ENCODE results near the gene NDOR1. TPM values are rescaled to one million over a fixed set of nuclear protein-coding genes. Genes with fewer than 3 reads are reported as not detected.

NDOR1 gene
- total RNA-seq, 4 donors from 2014 or later: 4.5 to 14.9 TPM; not detected in 2

DNA sequence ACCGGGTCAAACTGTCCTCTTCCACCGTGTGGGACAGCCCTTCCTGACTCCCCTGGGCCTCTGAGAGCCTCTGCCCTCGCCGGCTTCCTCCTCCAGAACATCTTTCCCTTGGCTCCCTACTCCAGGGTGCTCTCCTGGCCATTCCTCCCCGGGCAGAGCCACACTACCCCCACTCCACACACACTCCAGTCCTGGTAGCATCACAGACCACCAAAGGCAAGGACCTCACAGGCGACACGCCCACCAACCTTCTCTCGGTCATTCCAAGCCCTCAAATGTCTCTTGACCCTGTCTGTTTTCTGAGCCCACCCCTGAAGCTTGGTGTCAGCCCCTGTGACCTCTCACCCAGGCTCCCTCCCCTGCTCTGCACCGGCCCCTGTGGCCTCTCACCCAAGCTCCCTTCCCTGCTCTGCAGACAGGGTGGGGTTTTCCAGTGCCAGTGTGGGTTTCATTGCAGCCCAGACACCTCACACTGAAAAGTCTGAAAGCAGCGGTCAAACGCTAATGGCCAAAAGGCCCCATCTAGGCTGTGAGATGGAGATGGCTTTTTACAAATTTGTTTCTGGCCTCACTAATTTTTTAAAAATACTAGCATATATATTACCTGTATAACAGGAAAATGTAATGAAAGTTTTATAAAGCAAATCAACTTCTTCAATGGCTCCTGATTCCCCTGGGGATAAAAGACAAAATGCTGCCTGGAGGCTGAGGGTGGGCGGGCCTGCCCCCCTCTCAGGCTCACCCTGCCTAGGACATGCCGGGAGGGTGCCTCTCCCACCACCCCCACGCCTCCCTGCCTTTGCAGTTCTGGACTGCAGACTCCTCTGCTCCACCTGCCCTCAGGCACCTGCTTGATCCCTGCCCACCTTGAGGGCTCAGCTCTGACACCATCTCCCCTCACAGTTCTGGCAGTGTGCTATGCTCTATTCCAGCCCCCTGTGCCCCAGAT, 46.1 kb upstream of the NDOR1 start:
- TF ChIP-seq POLR2A (IDR thresholded peaks at IDR 0.05): no peak
- TF ChIP-seq, protein P1, sequence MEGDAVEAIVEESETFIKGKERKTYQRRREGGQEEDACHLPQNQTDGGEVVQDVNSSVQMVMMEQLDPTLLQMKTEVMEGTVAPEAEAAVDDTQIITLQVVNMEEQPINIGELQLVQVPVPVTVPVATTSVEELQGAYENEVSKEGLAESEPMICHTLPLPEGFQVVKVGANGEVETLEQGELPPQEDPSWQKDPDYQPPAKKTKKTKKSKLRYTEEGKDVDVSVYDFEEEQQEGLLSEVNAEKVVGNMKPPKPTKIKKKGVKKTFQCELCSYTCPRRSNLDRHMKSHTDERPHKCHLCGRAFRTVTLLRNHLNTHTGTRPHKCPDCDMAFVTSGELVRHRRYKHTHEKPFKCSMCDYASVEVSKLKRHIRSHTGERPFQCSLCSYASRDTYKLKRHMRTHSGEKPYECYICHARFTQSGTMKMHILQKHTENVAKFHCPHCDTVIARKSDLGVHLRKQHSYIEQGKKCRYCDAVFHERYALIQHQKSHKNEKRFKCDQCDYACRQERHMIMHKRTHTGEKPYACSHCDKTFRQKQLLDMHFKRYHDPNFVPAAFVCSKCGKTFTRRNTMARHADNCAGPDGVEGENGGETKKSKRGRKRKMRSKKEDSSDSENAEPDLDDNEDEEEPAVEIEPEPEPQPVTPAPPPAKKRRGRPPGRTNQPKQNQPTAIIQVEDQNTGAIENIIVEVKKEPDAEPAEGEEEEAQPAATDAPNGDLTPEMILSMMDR (IDR thresholded peaks at IDR 0.05): no peak
- DNase-seq: no peak
- H3K27me3 ChIP-seq: peaks cover 36 to 69% of the 10 kb centered on the region in 2 donors

DNA sequence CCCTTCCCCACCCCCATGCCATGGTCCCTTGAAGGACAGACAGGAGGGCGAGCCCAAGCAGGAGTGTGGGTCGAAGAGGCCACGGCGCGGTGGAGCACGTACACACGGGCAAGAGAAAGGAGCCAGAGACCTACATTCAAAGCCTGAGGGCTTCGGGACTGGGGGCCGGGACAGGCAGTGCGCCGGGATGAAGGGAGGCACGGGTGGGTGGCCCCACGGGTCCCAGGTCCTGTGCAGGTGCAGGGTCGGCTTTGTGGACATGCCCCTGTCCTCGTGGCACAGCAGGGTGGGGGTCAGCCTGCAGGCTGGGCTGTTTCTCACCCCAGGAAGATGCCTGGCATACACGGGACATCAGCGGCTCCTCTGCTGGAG, 45.5 kb upstream of the NDOR1 start:
- no peak for DNase-seq
- H3K4me3 ChIP-seq: no peak overlapping the region
- H3K4me1 ChIP-seq: peaks cover 0 to 17% of the 10 kb centered on the region in 2 donors
- H3K36me3 ChIP-seq: no peaks in the 10 kb centered on the region
- intact Hi-C loops (cut with DNase I; ENCODE audit: low total_unique reads): no loop called here
- H3K9me3 ChIP-seq: no peaks in the 10 kb centered on the region
- peaks cover 36 to 76% of the 10 kb centered on the region in 2 donors for H3K27me3 ChIP-seq
- TF ChIP-seq POLR2A (IDR thresholded peaks at IDR 0.05): no peak
- TF ChIP-seq, protein P1 (IDR thresholded peaks at IDR 0.05): no peak
- no peak overlapping the region for H3K27ac ChIP-seq

More for the DNA sequence above, 46.1 kb upstream of the NDOR1 start:
- intact Hi-C loops (cut with DNase I; ENCODE audit: low total_unique reads): no loop called here
- Histone ChIP-seq H3K9me3 (no peaks in the 10 kb centered on the region), H3K4me3 (no peak overlapping the region), H3K27ac (no peak overlapping the region), H3K36me3 (no peaks in the 10 kb centered on the region), H3K4me1 (peaks cover 0 to 17% of the 10 kb centered on the region in 2 donors)

DNA sequence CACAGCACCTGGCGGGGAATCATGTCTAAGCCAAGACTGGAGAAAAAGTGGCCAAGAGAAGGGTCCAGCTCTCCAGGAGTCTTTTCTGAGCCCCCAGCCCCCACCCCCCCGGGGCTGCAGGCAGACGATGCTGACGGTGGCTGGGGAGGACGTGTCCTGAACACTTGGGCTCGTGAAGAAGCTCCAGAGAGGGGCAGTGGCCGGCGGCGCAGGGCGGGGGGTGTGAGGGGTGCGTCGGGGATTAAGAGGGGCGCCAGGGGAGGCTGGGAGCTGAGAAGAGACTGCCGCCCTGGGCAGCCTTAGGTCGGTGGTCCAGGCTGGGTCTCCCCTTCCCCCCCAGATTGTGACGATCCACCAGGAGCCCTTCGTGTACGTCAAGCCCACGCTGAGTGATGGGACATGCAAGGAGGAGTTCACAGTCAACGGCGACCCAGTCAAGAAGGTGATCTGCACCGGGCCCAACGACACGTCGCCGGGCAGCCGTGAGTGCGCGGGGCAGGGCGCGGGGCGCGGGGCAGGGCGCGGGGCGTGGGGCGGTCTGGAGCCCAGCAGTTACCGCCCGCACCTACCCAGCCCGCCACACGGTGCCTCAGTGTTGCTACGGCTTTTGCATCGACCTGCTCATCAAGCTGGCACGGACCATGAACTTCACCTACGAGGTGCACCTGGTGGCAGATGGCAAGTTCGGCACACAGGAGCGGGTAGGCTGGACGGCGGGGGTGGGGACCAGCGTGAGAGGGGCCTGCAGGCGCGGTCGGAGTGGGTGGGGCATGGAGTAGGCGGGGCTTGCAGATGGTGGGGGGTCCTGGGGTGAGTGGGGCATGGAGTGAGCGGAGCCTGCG, 44.6 kb upstream of the NDOR1 start:
- Histone ChIP-seq H3K36me3 (no peaks in the 10 kb centered on the region), H3K27me3 (peaks cover 36 to 78% of the 10 kb centered on the region in 2 donors), H3K4me1 (peaks cover 0 to 17% of the 10 kb centered on the region in 2 donors), H3K27ac (no peak overlapping the region), H3K4me3 (no peak overlapping the region), H3K9me3 (no peaks in the 10 kb centered on the region)
- intact Hi-C loops (cut with DNase I; ENCODE audit: low total_unique reads): no loop called here
- no peak for DNase-seq
- TF ChIP-seq POLR2A (IDR thresholded peaks at IDR 0.05): no peak
- TF ChIP-seq, protein P1 (IDR thresholded peaks at IDR 0.05): no peak

DNA sequence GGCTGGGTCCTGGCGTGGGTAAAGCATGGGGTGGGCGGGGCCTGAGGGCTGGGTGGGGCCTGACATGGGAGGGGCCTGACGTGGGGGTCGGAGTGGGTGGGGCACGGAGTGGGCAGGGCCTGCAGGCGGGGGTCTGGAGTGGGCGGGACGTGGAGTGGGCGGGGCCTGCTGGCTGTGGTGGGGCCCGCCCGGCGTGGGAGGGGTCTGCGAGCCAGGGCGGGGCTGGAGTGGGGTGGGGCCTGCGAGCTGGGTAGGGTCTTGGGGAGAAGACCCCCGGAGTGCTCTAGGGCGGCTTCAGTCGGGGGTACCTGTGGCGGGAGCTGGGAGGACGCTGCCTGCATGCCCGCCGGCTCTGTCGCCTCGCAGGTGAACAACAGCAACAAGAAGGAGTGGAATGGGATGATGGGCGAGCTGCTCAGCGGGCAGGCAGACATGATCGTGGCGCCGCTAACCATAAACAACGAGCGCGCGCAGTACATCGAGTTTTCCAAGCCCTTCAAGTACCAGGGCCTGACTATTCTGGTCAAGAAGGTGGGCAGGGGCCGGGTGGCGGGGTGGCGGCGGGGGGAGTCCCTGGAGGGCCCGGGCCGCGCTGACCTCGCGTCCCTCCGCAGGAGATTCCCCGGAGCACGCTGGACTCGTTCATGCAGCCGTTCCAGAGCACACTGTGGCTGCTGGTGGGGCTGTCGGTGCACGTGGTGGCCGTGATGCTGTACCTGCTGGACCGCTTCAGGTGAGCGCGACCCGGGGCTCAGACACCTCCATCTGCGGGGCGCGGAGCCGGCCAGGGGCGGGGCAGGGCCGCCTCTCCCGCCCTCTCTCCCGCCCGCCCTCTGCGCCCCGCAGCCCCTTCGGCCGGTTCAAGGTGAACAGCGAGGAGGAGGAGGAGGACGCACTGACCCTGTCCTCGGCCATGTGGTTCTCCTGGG, 43.7 kb upstream of the NDOR1 start:
- TF ChIP-seq, protein P1 (IDR thresholded peaks at IDR 0.05): no peak
- TF ChIP-seq POLR2A (IDR thresholded peaks at IDR 0.05): no peak

More for the DNA sequence above, 43.7 kb upstream of the NDOR1 start:
- Histone ChIP-seq H3K4me1 (peaks cover 0 to 17% of the 10 kb centered on the region in 2 donors), H3K27ac (no peak overlapping the region), H3K9me3 (no peaks in the 10 kb centered on the region), H3K27me3 (peaks cover 37 to 86% of the 10 kb centered on the region in 2 donors), H3K4me3 (no peak overlapping the region), H3K36me3 (no peaks in the 10 kb centered on the region)
- intact Hi-C loops (cut with DNase I; ENCODE audit: low total_unique reads): no loop called here
- no peak for DNase-seq
